Brain microvascular endothelial cell (primary cell): Measurements from ENCODE around the gene HSPA9.

Experiments used
- DNase-seq: peaks from one replicate; pipeline ENCODE4 v3.0.0-alpha.2; 2020
- H3K27ac ChIP-seq: fragments of 250-450 bp; sonication (Bioruptor Pico); 2 replicates; pipeline ENCODE4 v1.5.1; 2020; ENCODE audit warnings: mild to moderate bottlenecking, moderate library complexity
- H3K27me3 ChIP-seq: fragments of 250-450 bp; sonication (Bioruptor Pico); replicated peaks from 2 replicates; pipeline ENCODE4 v1.5.1; 2020; ENCODE audit warnings: mild to moderate bottlenecking
- H3K36me3 ChIP-seq: fragments of 250-450 bp; sonication (Bioruptor Pico); replicated peaks from 2 replicates; pipeline ENCODE4 v1.5.1; 2020; ENCODE audit warnings: mild to moderate bottlenecking
- H3K4me3 ChIP-seq: 2 replicates; pipeline ENCODE4 v1.5.1; 2011; ENCODE audit warnings: low read depth, mild to moderate bottlenecking, control low read depth, low read length, moderate library complexity
- in situ Hi-C: cut with HindIII; loops from 2 replicates; pipeline ENCODE4 v1.10.0; 2017; ENCODE audit warnings: low sequenced_read_pairs, low pct_ligation_motif_present
- TF ChIP-seq, protein P1 (sequence below): IDR thresholded peaks from 2 replicates; pipeline ENCODE4 v1.5.1; 2011; ENCODE audit warnings: low read depth, mild to moderate bottlenecking, moderate library complexity, low read length, control low read depth, inconsistent platforms; ENCODE audit errors: missing control alignments

The HSPA9 gene

DNA sequence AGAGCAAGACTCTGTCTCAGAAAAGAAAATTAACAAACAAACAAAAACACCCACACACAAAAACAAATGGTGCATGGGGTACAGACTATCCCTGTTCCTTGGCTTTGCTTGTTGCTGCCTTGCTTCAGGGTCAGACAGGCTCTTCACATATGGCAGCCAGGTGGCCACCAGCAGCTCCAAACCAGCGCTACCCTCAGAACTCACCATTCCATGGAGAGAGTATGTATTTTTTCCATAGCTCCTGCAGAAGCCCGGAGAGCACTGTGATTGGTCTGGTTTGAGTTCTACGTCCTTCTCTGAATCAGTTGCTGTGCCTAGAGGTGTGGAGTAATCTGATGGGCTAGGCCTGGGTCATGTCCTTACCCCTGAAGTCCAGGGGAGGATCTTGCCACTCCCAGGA is 25.2 kb upstream of the HSPA9 start:
- H3K27ac ChIP-seq = no peak overlapping the region
- no peak for DNase-seq
- in situ Hi-C loops = no loop called here
- no peaks in the 10 kb centered on the region for H3K36me3 ChIP-seq
- H3K27me3 ChIP-seq = no peaks in the 10 kb centered on the region
- H3K4me3 ChIP-seq = no peak overlapping the region
- TF ChIP-seq, protein P1, sequence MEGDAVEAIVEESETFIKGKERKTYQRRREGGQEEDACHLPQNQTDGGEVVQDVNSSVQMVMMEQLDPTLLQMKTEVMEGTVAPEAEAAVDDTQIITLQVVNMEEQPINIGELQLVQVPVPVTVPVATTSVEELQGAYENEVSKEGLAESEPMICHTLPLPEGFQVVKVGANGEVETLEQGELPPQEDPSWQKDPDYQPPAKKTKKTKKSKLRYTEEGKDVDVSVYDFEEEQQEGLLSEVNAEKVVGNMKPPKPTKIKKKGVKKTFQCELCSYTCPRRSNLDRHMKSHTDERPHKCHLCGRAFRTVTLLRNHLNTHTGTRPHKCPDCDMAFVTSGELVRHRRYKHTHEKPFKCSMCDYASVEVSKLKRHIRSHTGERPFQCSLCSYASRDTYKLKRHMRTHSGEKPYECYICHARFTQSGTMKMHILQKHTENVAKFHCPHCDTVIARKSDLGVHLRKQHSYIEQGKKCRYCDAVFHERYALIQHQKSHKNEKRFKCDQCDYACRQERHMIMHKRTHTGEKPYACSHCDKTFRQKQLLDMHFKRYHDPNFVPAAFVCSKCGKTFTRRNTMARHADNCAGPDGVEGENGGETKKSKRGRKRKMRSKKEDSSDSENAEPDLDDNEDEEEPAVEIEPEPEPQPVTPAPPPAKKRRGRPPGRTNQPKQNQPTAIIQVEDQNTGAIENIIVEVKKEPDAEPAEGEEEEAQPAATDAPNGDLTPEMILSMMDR = no peak

DNA sequence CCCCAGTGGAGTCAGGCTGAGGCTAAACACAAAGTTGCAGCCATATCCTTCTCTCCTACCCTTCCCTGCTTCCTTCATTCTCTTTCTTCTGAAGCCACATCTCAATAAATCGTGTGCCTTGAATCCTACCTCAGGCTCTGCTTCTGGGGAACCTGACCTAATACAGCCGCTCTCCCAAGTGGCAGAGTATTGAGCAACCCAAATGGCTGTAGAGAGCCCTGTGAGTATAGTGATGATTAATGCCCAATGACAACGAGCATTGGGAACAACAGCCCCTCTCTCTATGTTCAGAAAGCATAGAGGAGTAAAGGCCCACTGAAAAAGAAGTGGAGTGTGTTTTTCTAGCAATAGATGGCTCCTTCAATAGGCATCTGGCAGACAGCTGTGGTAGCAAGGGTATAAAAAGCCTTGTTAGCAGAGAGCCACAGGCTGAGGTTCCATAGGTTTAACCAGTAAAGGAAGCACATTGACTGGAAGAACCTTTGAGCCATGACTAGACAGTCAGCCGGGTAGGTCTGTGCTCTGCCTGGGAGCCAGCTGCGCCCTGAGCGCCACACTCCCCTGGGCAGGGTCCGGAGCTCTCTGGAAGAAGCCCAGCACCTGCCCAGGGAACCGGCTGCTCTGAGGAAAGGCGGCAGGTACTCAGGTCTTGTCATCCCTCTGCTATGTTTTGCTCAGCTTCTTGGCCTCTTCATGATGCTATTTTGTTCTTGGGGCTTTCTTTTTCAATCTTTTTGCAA is 22.6 kb upstream of the HSPA9 start:
- no peaks in the 10 kb centered on the region for H3K36me3 ChIP-seq
- in situ Hi-C loops = no loop called here
- TF ChIP-seq, protein P1 = no peak
- no peak overlapping the region for H3K4me3 ChIP-seq
- DNase-seq = no peak
- no peak overlapping the region for H3K27ac ChIP-seq
- no peaks in the 10 kb centered on the region for H3K27me3 ChIP-seq

DNA sequence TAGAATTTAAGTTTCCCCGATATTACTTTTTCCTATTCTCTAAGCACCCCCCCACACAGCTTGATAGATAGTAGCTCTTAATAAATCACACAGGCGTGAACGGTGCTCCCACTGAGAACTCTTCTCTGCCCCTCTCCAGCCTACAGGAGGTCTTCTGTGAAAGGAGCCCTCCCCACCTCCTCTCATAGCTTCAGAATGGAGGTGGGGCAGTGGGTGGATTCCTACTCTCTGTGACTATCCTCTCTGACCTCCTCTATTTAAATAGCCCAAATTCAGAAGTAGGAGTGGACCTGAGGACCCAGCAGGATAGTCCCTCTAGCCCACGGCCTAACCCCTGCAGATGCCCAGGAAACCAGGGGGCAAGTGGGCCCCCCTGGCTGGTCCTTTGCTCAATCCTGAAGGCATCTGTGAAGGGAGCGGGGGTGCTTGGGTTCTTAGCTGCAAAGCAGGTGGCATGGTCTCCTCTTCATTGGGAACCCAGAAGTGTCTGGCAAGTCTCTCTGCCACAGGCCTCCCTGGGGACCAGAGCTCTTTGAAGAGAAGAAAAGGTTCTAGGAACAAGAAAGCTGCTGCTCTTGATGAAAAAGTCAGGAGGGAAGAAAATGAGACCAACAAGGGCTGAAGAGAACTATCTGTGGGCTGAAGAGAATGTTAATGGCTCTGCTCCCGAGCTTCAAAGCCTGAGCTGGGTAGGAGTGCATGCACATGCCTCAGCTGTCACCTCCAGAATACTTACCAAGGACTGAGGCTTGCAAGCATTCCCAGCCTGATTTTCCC is 21.1 kb upstream of the HSPA9 start:
- no peak overlapping the region for H3K27ac ChIP-seq
- H3K36me3 ChIP-seq = no peaks in the 10 kb centered on the region
- no peaks in the 10 kb centered on the region for H3K27me3 ChIP-seq
- TF ChIP-seq, protein P1 = no peak
- no peak overlapping the region for H3K4me3 ChIP-seq
- DNase-seq = no peak
- in situ Hi-C loops = no loop called here

DNA sequence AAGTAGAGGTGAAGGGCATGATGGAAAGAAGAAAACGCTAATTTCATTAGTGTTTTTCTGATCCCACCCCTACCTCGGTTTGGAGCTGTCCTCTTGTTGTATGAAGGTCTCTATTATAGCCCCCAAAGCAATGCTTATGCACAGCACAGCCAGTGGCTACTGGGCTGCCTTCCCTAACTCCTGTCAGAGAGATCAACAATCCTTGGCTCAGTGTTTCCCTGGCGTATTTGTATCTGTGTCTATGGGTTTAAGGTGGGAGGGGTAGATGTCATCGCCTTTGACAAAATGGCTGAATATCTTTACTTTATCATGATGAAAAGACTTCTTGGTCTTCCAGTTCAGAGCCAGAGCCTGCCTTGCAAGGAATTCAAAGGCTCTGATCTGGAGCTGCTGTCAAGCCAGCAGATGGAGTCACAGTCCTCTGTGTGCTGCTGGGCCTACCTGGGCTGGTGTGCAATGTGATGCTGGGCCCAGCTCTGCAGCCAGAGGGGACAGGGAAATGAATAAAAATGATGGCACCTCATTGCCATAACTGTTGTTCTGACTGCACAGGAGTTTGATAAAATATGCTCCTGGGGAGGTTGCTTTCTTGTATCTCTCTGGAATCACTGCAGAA is 20.1 kb upstream of the HSPA9 start:
- Histone ChIP-seq H3K4me3 (no peak overlapping the region), H3K27ac (no peak overlapping the region), H3K36me3 (no peaks in the 10 kb centered on the region), H3K27me3 (no peaks in the 10 kb centered on the region)
- DNase-seq = no peak
- in situ Hi-C loops = no loop called here
- TF ChIP-seq, protein P1 = peak; percentile 38

DNA sequence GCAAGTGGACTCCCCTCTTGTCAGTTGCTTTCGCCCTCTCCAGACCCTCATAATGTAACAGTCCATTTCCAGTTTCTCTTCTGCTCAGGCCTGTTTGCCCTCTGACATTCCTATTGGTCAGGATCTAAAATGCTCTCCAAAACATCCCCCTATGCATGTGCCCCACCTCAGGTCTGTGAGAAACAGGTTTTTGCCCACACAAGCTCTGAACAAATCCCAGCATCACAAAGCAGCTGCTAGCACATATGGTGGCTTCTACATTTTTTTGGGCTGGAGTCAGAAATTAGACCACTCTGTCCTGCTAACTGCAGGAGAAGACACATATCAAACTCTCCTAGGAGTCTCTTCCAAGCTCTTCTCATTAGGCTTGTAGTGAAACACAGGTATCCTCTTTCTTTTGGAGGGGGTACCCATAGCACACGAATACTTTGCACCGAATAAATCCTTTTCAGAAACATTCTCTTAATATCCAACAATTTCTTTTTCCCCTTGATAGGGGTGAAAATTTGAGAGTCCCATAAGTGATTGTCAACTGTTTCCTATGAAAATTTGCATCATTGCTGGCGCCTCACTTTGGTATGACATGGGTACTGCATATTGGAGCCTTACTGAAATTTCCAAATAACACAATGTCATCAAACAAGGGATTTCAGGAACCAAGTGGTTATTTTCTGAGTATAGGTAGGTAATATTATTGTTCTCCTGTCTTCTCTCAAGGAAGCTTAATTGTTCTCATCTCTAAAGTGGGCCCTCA is 19.3 kb upstream of the HSPA9 start:
- no peak overlapping the region for H3K27ac ChIP-seq
- in situ Hi-C loops = no loop called here
- no peak for DNase-seq
- H3K36me3 ChIP-seq = no peaks in the 10 kb centered on the region
- H3K4me3 ChIP-seq = no peak overlapping the region
- TF ChIP-seq, protein P1 = peak; percentile 50
- H3K27me3 ChIP-seq = no peaks in the 10 kb centered on the region
